ENCODE results near the gene SELENOO. TPM values are rescaled to one million over a fixed set of nuclear protein-coding genes. Genes with fewer than 3 reads are reported as not detected.
A peak's percentile ranks its signal among the peaks of the same experiment; 100 is the strongest.

The SELENOO gene
- total and polyA plus RNA-seq, 2 of the 13 experiments (the other 11 are each of a cell fraction or from before 2014, with no cell fraction given): 14.4 to 19.0 TPM

- TF ChIP-seq, protein P1, sequence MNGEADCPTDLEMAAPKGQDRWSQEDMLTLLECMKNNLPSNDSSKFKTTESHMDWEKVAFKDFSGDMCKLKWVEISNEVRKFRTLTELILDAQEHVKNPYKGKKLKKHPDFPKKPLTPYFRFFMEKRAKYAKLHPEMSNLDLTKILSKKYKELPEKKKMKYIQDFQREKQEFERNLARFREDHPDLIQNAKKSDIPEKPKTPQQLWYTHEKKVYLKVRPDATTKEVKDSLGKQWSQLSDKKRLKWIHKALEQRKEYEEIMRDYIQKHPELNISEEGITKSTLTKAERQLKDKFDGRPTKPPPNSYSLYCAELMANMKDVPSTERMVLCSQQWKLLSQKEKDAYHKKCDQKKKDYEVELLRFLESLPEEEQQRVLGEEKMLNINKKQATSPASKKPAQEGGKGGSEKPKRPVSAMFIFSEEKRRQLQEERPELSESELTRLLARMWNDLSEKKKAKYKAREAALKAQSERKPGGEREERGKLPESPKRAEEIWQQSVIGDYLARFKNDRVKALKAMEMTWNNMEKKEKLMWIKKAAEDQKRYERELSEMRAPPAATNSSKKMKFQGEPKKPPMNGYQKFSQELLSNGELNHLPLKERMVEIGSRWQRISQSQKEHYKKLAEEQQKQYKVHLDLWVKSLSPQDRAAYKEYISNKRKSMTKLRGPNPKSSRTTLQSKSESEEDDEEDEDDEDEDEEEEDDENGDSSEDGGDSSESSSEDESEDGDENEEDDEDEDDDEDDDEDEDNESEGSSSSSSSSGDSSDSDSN (CRISPR knock-in tag; IDR thresholded peaks at IDR 0.05): no peak
- peak; percentile 71; the same call in 1 of the 2 replicates for TF ChIP-seq PHF8 (CRISPR knock-in tag; IDR thresholded peaks at IDR 0.05)
- peak; percentile 1; the same call in 1 of the 2 replicates for TF ChIP-seq PATZ1 (CRISPR knock-in tag; IDR thresholded peaks at IDR 0.05)
Measured at GRCh38 chr22:50245214-50246072, 44.6 kb downstream of the SELENOO start (continued).

DNA sequence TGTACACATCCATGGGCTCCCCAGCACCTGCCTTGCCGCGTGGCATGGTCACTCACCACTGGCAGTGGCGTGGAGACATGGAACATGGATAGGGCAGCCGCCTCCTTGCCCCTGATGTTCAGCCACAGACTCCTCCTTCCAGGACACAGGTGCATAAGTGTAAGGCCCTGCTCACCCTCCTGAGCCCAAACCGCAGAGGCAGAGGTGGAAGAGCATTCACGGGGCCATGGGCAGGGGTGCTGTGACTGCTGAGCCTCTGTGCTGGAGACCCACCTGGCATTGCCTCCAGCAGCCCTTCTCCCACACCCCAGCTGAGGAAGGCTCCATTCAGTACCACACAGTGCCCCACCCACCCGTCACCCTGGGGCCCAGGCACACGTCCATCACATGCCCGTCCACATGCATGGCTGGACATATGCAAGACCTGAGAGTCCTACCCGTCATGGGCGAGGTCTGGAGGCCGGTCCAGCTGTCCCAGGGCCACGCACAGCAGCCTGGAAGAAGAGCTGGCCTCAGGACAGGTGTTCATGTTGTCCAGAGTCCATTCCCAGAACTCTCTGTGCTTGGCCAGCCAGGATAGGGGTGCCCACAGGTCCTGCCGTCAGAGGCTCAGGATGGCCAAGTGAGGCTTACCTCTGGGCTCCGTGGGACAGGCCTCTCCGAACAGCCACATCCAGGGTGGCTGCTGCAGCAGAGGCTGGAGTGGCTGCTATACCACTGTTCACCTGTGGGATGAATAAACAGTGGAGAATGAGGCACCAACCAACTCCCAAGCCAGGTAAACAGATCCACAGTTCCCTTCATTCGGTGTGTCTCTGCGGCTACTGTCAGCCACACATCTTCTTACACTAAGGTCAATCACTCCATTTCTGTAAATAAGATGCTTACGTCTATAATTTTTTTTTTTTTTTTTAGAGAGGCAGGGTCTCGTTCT, 45.7 kb downstream of the SELENOO start:
- peaks cover 12% of the 10 kb centered on the region for H4K20me1 ChIP-seq (ENCODE audit: insufficient read depth, low read length)
- in situ Hi-C loops (cut with HindIII; ENCODE audit: extremely low pct_ligation_motif_present, low pct_unique_long_range_greater_than_20kb): no loop called here
- peaks cover 2 to 9% of the 10 kb centered on the region in 2 experiments; a peak in 2 of 5 replicates for H3K36me3 ChIP-seq (replicated peaks in 1 of 2; ENCODE audit: control insufficient read depth in 1 of 2, insufficient read depth in 2 of 2, low read length in 2 of 2)
- H3K4me3 ChIP-seq (replicated peaks in 1 of 3; ENCODE audit: insufficient read depth in 1 of 3, low read depth in 2 of 3, low read length in 3 of 3): peak overlapping the region in 2 of 3 experiments; percentile 89 to 98; a peak in 2 of 6 replicates
- FAIRE-seq (no peak), DNase-seq (ENCODE audit: low spot score) (peak; percentile 39), ATAC-seq (peak; percentile 17)
- intact Hi-C loops (cut with micrococcal nuclease; ENCODE audit: unreplicated experiment): no loop called here
- no peak overlapping the region for H3K27ac ChIP-seq (ENCODE audit: extremely low read length, insufficient read depth, low read length)
- H3K4me2 ChIP-seq (ENCODE audit: low read depth, low read length): peak overlapping the region; percentile 89
- peaks cover 42% of the 10 kb centered on the region for H3K4me1 ChIP-seq (ENCODE audit: insufficient read depth, low read length)
- WGBS (ENCODE audit: low lambda C conversion rate): 90% methylated on average over 12 of the region's 20 CpGs
- H3K9me3 ChIP-seq (ENCODE audit: low read length): no peaks in the 10 kb centered on the region
- ChIA-PET POLR2A (interaction anchor here (1.2 kb wide), 1 partner anchor 47 kb away, joined by 3 read pairs; no protein-coding TSS in a partner anchor), CTCF (ENCODE audit: low intra/inter-chr PET ratio, low total read pairs) (no interaction called here)
- peaks cover 36% of the 10 kb centered on the region for H3K79me2 ChIP-seq (ENCODE audit: insufficient read depth, low read length)
- TF ChIP-seq PCBP2 (optimal IDR thresholded peaks at IDR 0.05; ENCODE audit: low read depth, low read length, poor library complexity, severe bottlenecking) (no peak), MXI1 (IDR thresholded peaks at IDR 0.05; ENCODE audit: borderline replicate concordance, low read depth, low read length) (no peak), MTF1 (CRISPR knock-in tag; IDR thresholded peaks at IDR 0.05) (no peak), GMEB2 (CRISPR knock-in tag; IDR thresholded peaks at IDR 0.05; ENCODE audit: low read depth) (no peak), ZNF775 (CRISPR knock-in tag; IDR thresholded peaks at IDR 0.05; ENCODE audit: borderline replicate concordance) (no peak), FOXA1 (IDR thresholded peaks at IDR 0.05) (no peak), FOXA1 (CRISPR knock-in tag; IDR thresholded peaks at IDR 0.05) (peak; percentile 78), THAP11 (CRISPR knock-in tag; IDR thresholded peaks at IDR 0.05) (no peak), POLR2A (IDR thresholded peaks at IDR 0.05; ENCODE audit: insufficient read depth in 1 of 2, low read depth in 2 of 2, low read length in 2 of 2) (peak in 1 of 2 experiments; percentile 2; a peak in 1 of 4 replicates), MEIS1 (CRISPR knock-in tag; IDR thresholded peaks at IDR 0.05; ENCODE audit: borderline replicate concordance) (no peak)
- peak overlapping the region; percentile 85 for H3K9ac ChIP-seq (ENCODE audit: insufficient read depth, low read depth, low read length)
- no peak overlapping the region for H2AFZ ChIP-seq (ENCODE audit: low read length)
- no peaks in the 10 kb centered on the region; a peak in 1 of 5 replicates for H3K27me3 ChIP-seq (ENCODE audit: control insufficient read depth in 1 of 2, insufficient read depth in 2 of 2, low read length in 2 of 2)
- no TSS peak for BruUV-seq (replicated peaks)

Data from HepG2 (cell line).